ENCODE measurements around the gene TCF20. TPM values are rescaled to one million over a fixed set of nuclear protein-coding genes. Genes with fewer than 3 reads are reported as not detected.

The TCF20 gene
- polyA plus RNA-seq, 1 of the 3 experiments (the other 2 are of a cell fraction): 8.5 TPM

DNA sequence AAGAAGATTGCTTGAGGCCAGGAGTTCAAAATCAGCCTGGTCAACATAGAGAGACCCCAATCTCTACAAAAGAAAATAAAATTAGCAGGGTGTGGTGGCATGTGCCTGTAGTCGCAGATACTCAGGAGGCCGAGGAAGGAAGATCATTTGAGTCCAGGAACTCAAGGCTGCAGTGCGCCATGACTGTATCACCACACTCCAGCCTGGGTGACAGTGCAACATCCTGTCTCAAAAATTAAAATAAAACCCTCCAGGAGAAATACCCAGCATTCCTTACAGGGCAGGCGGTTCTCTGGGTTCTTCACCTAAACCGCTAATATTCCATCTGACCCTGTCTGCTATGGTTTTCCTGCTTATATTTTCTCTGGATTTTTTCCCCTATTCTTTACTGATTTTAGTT, 13.5 kb downstream of the TCF20 start:
- POLR2A ChIA-PET: no interaction called here
- H3K36me3 ChIP-seq (replicated peaks in 1 of 2; ENCODE audit: control insufficient read depth in 1 of 2, insufficient read depth in 2 of 2, low read length in 1 of 2): no peaks in the 10 kb centered on the region
- WGBS (ENCODE audit: low lambda C conversion rate): 96% methylated on average over 5 of the region's 5 CpGs
- no peaks in the 10 kb centered on the region for H3K9me2 ChIP-seq
- no peak overlapping the region for H3K4me3 ChIP-seq (ENCODE audit: low read depth in 2 of 2, low read length in 1 of 2)
- no peak for DNase-seq
- H4K20me1 ChIP-seq (ENCODE audit: insufficient read depth): peaks cover 57% of the 10 kb centered on the region
- H3K9me3 ChIP-seq: no peaks in the 10 kb centered on the region
- H3K9ac ChIP-seq: no peak overlapping the region
- no peaks in the 10 kb centered on the region for H3F3A ChIP-seq (replicated peaks; ENCODE audit: insufficient read depth)
- no peak overlapping the region for H3K27ac ChIP-seq (ENCODE audit: low read depth in 2 of 2, low read length in 1 of 2)
- H3K27me3 ChIP-seq (ENCODE audit: insufficient read depth): no peaks in the 10 kb centered on the region
- CTCF ChIA-PET: interaction anchor here (1.2 kb wide), 1 partner anchor 29 kb away, joined by 3 read pairs; no protein-coding TSS in a partner anchor
- no peak overlapping the region for H2AFZ ChIP-seq (ENCODE audit: low read depth)
- no peak for TF ChIP-seq NFIC (IDR thresholded peaks at IDR 0.05; ENCODE audit: borderline replicate concordance)
- TF ChIP-seq, protein P1, sequence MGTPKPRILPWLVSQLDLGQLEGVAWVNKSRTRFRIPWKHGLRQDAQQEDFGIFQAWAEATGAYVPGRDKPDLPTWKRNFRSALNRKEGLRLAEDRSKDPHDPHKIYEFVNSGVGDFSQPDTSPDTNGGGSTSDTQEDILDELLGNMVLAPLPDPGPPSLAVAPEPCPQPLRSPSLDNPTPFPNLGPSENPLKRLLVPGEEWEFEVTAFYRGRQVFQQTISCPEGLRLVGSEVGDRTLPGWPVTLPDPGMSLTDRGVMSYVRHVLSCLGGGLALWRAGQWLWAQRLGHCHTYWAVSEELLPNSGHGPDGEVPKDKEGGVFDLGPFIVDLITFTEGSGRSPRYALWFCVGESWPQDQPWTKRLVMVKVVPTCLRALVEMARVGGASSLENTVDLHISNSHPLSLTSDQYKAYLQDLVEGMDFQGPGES (IDR thresholded peaks at IDR 0.05; ENCODE audit: low read depth, low read length): no peak
- H3K4me1 ChIP-seq (ENCODE audit: control insufficient read depth in 1 of 2, insufficient read depth in 2 of 2, low read depth in 1 of 2, low read length in 1 of 2): peaks cover 0 to 3% of the 10 kb centered on the region in 2 experiments; a peak in 2 of 4 replicates
- H3K4me2 ChIP-seq: no peak overlapping the region
- H3K79me2 ChIP-seq (ENCODE audit: insufficient read depth): peaks cover 66% of the 10 kb centered on the region

DNA sequence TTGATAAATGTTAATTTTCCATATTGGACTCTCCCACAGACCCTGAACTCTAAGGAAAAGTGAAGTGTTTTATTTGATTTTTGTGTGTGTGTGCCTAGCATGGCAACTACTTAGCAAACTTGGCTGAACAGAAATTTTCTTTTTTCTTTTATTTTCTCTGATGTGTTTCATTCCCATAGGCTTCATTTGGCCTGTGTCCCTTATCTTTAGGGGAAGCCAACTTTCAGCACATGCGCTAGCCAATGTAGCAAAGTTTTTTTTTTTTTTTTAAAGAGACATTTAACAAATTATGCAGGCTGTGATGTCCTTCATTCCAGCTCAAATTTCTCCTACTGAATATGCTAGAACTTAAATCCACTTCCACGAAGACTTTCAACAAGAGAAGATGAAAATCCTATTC, 14.2 kb downstream of the TCF20 start:
- Histone ChIP-seq H3K9me3 (no peaks in the 10 kb centered on the region), H2AFZ (ENCODE audit: low read depth) (no peak overlapping the region), H3K79me2 (ENCODE audit: insufficient read depth) (peaks cover 70% of the 10 kb centered on the region), H3K9me2 (no peaks in the 10 kb centered on the region), H3K9ac (no peak overlapping the region), H3K36me3 (replicated peaks in 1 of 2; ENCODE audit: control insufficient read depth in 1 of 2, insufficient read depth in 2 of 2, low read length in 1 of 2) (no peaks in the 10 kb centered on the region), H3K27me3 (ENCODE audit: insufficient read depth) (no peaks in the 10 kb centered on the region), H4K20me1 (ENCODE audit: insufficient read depth) (peaks cover 52% of the 10 kb centered on the region), H3K4me2 (no peak overlapping the region), H3F3A (replicated peaks; ENCODE audit: insufficient read depth) (no peaks in the 10 kb centered on the region), H3K4me1 (ENCODE audit: control insufficient read depth in 1 of 2, insufficient read depth in 2 of 2, low read depth in 1 of 2, low read length in 1 of 2) (peaks cover 0 to 3% of the 10 kb centered on the region in 2 experiments; a peak in 2 of 4 replicates), H3K4me3 (ENCODE audit: low read depth in 2 of 2, low read length in 1 of 2) (no peak overlapping the region), H3K27ac (ENCODE audit: low read depth in 2 of 2, low read length in 1 of 2) (no peak overlapping the region)
- CTCF ChIA-PET: no interaction called here
- 85% methylated on average over 2 of the region's 2 CpGs for WGBS (ENCODE audit: low lambda C conversion rate)
- POLR2A ChIA-PET: no interaction called here
- TF ChIP-seq MEF2A (IDR thresholded peaks at IDR 0.05; ENCODE audit: borderline replicate concordance, low read depth) (no peak), GATA2 (CRISPR knock-in tag; IDR thresholded peaks at IDR 0.05) (no peak), FOXM1 (IDR thresholded peaks at IDR 0.05; ENCODE audit: low read depth) (no peak), CHD2 (IDR thresholded peaks at IDR 0.05; ENCODE audit: low read length, partially characterized antibody) (no peak), TEAD4 (IDR thresholded peaks at IDR 0.05; ENCODE audit: borderline replicate concordance, insufficient read depth) (no peak), EZH2phosphoT487 (IDR thresholded peaks at IDR 0.05; ENCODE audit: borderline replicate concordance, low read depth) (no peak), NFIC (IDR thresholded peaks at IDR 0.05; ENCODE audit: borderline replicate concordance) (no peak), EP300 (IDR thresholded peaks at IDR 0.05; ENCODE audit: borderline replicate concordance in 1 of 2, low read depth in 1 of 2, low read length in 1 of 2) (no peak), RAD21 (IDR thresholded peaks at IDR 0.05; ENCODE audit: low read length) (no peak)
- TF ChIP-seq, protein P2, sequence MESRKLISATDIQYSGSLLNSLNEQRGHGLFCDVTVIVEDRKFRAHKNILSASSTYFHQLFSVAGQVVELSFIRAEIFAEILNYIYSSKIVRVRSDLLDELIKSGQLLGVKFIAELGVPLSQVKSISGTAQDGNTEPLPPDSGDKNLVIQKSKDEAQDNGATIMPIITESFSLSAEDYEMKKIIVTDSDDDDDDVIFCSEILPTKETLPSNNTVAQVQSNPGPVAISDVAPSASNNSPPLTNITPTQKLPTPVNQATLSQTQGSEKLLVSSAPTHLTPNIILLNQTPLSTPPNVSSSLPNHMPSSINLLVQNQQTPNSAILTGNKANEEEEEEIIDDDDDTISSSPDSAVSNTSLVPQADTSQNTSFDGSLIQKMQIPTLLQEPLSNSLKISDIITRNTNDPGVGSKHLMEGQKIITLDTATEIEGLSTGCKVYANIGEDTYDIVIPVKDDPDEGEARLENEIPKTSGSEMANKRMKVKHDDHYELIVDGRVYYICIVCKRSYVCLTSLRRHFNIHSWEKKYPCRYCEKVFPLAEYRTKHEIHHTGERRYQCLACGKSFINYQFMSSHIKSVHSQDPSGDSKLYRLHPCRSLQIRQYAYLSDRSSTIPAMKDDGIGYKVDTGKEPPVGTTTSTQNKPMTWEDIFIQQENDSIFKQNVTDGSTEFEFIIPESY (IDR thresholded peaks at IDR 0.05; ENCODE audit: borderline replicate concordance, low read depth): no peak
- TF ChIP-seq, protein P1 (IDR thresholded peaks at IDR 0.05; ENCODE audit: low read depth, low read length): no peak
- TF ChIP-seq, protein P3, sequence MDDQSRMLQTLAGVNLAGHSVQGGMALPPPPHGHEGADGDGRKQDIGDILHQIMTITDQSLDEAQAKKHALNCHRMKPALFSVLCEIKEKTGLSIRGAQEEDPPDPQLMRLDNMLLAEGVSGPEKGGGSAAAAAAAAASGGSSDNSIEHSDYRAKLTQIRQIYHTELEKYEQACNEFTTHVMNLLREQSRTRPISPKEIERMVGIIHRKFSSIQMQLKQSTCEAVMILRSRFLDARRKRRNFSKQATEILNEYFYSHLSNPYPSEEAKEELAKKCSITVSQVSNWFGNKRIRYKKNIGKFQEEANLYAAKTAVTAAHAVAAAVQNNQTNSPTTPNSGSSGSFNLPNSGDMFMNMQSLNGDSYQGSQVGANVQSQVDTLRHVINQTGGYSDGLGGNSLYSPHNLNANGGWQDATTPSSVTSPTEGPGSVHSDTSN (IDR thresholded peaks at IDR 0.05): no peak
- TF ChIP-seq, protein P4, sequence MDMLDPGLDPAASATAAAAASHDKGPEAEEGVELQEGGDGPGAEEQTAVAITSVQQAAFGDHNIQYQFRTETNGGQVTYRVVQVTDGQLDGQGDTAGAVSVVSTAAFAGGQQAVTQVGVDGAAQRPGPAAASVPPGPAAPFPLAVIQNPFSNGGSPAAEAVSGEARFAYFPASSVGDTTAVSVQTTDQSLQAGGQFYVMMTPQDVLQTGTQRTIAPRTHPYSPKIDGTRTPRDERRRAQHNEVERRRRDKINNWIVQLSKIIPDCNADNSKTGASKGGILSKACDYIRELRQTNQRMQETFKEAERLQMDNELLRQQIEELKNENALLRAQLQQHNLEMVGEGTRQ (IDR thresholded peaks at IDR 0.05; ENCODE audit: borderline replicate concordance, low read depth, low read length): no peak
- no peak for DNase-seq

All from SK-N-SH (cell line).